ENCODE results near the gene CHCHD6.

The CHCHD6 gene

GRCh38 chr3:127004641-127005397, 300.8 kb downstream of the CHCHD6 start:
- TF ChIP-seq GATA3 (IDR thresholded peaks at IDR 0.05; ENCODE audit: low read depth, low read length), result no peak
- no peak for TF ChIP-seq GATA2 (IDR thresholded peaks at IDR 0.05; ENCODE audit: low read depth, low read length)

- TF ChIP-seq GATA2 (IDR thresholded peaks at IDR 0.05; ENCODE audit: low read depth, low read length), result no peak
- no peak for TF ChIP-seq GATA3 (IDR thresholded peaks at IDR 0.05; ENCODE audit: low read depth, low read length)
These were observed 301.9 kb downstream of the CHCHD6 start for GRCh38 chr3:127005864-127006500.

- TF ChIP-seq GATA3 (IDR thresholded peaks at IDR 0.05; ENCODE audit: low read depth, low read length) (no peak), GATA2 (IDR thresholded peaks at IDR 0.05; ENCODE audit: low read depth, low read length) (no peak)
These were observed 302.9 kb downstream of the CHCHD6 start for GRCh38 chr3:127006781-127007436.

GRCh38 chr3:127008236-127008635, 304.2 kb downstream of the CHCHD6 start:
- TF ChIP-seq GATA3 (IDR thresholded peaks at IDR 0.05; ENCODE audit: low read depth, low read length) (no peak), GATA2 (IDR thresholded peaks at IDR 0.05; ENCODE audit: low read depth, low read length) (no peak)

GRCh38 chr3:127009531-127009930, 305.5 kb downstream of the CHCHD6 start:
- TF ChIP-seq GATA2 (IDR thresholded peaks at IDR 0.05; ENCODE audit: low read depth, low read length), result no peak
